SJCRH30 (cell line): ENCODE data around the gene TMEM203. TPM values are rescaled to one million over a fixed set of nuclear protein-coding genes. Genes with fewer than 3 reads are reported as not detected.
A peak's percentile ranks its signal among the peaks of the same experiment; 100 is the strongest.

Experiments used
- DNase-seq, 2 experiments: peaks; one replicate each; pipeline ENCODE4 v3.0.0-alpha.2; 2015 to 2020
- H3K27ac ChIP-seq: fragments of 250-450 bp; sonication (Bioruptor Pico); 2 replicates; pipeline ENCODE4 v1.5.1; 2020; ENCODE audit warnings: mild to moderate bottlenecking, moderate library complexity
- H3K27me3 ChIP-seq: fragments of 250-450 bp; sonication (Bioruptor Pico); 2 replicates; pipeline ENCODE4 v1.5.1; 2020; ENCODE audit warnings: mild to moderate bottlenecking, moderate library complexity
- H3K36me3 ChIP-seq: fragments of 250-450 bp; sonication (Bioruptor Pico); 2 replicates; pipeline ENCODE4 v1.5.1; 2020; ENCODE audit warnings: mild to moderate bottlenecking, moderate library complexity
- H3K4me1 ChIP-seq: fragments of 250-450 bp; sonication (Bioruptor Pico); 2 replicates; pipeline ENCODE4 v1.5.1; 2020; ENCODE audit warnings: mild to moderate bottlenecking, moderate library complexity
- H3K4me3 ChIP-seq: fragments of 250-450 bp; sonication (Bioruptor Pico); 2 replicates; pipeline ENCODE4 v1.5.1; 2020; ENCODE audit warnings: mild to moderate bottlenecking, moderate library complexity
- H3K9me3 ChIP-seq: fragments of 250-450 bp; sonication (Bioruptor Pico); replicated peaks from 2 replicates; pipeline ENCODE4 v1.5.1; 2020; ENCODE audit warnings: mild to moderate bottlenecking, moderate library complexity
- total RNA-seq: library from RNA; depleted of rRNA; stranded (reverse); fragments of >200 nt; shearing (Covaris generic); gene quantifications from 2 replicates; pipeline ENCODE4 v1.2.3, GENCODE V29; 2014

The TMEM203 gene
- total RNA-seq, 1 experiment from 2014 or later = 57.3 TPM

DNA sequence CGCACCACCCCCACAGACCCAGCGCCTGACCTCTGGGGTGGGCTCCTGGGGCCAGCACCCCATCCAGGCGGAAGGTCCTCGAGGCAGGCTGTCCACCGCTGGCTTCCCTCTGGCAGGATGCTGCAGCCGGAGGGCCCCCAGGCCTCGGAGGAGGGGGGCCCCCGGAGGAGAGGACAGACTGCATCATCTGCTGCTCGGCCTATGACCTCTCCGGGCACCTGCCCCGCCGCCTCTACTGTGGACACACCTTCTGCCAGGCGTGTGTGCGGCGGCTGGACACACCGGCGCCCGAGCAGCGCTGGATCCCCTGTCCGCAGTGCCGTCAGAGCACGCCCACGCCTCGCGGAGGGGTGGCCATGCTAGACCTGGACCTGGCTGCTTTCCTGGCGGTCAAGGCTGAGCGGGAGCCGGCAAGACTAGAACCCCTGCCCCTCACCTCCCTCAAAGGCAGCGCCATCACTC lies 23.1 kb upstream of the TMEM203 start:
- Histone ChIP-seq H3K27ac (no peak overlapping the region), H3K4me3 (no peak overlapping the region), H3K36me3 (no peaks in the 10 kb centered on the region), H3K4me1 (peaks cover 34% of the 10 kb centered on the region), H3K9me3 (no peaks in the 10 kb centered on the region), H3K27me3 (peaks cover 25% of the 10 kb centered on the region)
- DNase-seq = no peak

DNA sequence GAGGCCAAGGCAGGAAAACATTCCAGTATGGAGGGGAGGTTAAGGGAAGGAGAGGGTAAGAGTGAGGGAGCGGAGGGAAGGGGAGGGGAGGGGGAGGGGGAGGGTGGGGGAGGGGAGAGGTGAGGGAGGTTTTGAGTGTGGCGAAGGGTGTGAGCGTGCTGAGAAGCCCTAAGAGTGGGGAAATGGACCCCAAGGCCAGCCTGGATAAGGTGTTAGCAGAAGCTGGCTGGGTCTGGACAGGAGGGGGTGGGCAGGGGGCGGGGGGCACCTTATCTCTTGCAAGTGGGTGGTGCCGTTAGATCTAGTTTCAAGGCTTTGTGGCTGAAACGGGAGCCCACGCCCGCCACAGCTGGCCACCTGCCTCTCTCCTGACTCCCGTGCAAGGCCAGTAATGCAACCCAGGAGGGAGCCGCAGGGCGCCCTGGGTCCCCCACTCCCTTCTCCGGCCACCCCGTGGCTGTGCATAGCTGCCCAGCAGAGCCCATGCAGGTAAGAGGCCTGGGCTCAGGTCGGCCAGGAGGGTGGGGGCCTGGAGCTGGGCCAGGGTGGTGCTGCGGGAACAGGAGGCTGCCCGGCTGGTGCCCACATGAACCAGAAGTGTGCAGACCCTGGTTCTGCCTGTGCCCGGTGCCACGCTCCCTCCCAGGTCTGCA lies 22.5 kb upstream of the TMEM203 start:
- Histone ChIP-seq H3K9me3 (no peaks in the 10 kb centered on the region), H3K36me3 (no peaks in the 10 kb centered on the region), H3K27ac (no peak overlapping the region), H3K4me1 (peaks cover 35% of the 10 kb centered on the region), H3K4me3 (no peak overlapping the region), H3K27me3 (peaks cover 25% of the 10 kb centered on the region)
- no peak for DNase-seq

DNA sequence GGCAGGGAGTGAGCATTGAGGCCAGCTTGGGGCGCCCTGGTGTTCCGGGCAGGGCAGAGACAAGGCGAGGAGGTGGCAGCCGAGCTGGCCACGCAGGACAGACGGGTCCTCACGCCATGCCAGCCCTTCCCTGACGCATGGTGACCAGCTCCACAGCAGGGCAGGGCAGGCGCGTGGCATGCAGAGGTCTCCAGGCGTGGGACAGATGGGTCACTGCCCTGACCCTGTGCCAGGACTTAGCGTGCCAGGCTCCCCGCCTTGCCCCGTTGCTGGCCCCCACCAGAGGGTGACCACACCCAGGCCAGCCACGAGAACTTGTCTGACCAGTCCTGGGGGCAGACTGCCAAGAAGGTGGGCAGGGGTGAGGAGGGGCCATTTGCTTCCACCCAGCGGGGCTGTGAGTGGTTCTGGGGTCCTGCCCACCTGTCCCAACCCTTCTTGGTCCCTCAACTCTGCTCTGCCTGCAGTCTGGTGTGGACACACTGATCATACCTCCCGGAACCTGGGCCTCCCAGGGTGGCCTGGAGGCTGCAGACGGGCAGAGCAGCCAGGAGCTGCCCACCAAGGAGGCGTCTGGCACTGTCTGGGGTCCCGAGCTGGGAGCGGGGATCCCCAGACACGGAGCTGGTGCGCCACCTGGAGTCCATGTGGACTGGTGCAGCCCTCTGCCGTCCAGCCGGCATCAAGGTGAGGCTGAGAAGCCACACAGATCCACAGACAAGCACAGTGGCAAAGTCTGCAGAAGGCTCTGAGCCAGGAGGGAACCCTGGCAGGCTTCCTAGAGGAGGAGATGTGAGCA lies 21.8 kb upstream of the TMEM203 start, which contains the start of gene RNF224:
Gene RNF224 (plus strand): TSS at position 449 of the 799 bp plus-strand sequence. CDS start 834 bp downstream, outside the sequence.
- no peak within 1 kb of the TSS for H3K27ac ChIP-seq
- H3K27me3 ChIP-seq = peaks cover 25% of the 10 kb centered on the region
- no peak within 1 kb of the TSS for H3K4me3 ChIP-seq
- DNase-seq = peak; percentile 84 to 92
- H3K9me3 ChIP-seq = no peaks in the 10 kb centered on the region
- H3K36me3 ChIP-seq = no peaks in the 10 kb centered on the region
- H3K4me1 ChIP-seq = peaks cover 40% of the 10 kb centered on the region

DNA sequence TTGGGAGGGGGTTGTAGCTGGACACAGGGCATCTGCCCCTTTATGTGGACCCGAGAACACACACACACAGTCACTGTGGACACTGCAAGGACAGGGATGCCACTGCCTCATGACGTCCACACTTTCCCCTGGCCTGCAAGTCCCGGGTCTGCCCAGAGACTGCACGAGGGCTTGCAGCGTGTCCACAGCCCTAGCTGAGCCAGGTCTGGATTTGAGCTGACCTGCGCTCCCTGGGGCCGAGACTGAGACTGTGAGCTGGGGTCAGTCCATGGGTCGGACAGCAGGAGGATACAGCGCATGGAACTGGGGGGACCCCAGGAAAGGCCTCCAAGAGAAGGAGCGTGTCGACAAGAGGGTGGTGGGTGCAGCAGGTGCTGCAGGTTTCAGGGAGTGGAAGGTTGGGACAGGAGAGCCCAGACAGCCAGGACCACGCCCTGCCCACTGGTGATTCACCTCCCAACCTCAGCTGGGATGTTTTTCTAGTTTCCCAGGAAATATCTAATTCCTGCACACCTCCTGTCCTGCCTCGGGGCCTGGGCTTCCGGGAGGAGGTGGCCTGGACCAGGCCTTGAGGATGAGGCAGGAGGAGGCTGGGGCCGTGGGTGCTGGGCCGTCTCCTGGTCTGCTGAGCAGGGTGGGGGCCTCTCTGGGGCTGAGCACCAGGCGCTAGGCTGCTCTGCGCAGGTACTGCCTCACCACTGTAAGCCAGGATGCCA lies 21.0 kb upstream of the TMEM203 start:
- no peak overlapping the region for H3K27ac ChIP-seq
- DNase-seq = no peak
- no peak overlapping the region for H3K4me3 ChIP-seq
- no peaks in the 10 kb centered on the region for H3K36me3 ChIP-seq
- H3K27me3 ChIP-seq = peaks cover 25% of the 10 kb centered on the region
- no peaks in the 10 kb centered on the region for H3K9me3 ChIP-seq
- H3K4me1 ChIP-seq = peaks cover 40% of the 10 kb centered on the region

DNA sequence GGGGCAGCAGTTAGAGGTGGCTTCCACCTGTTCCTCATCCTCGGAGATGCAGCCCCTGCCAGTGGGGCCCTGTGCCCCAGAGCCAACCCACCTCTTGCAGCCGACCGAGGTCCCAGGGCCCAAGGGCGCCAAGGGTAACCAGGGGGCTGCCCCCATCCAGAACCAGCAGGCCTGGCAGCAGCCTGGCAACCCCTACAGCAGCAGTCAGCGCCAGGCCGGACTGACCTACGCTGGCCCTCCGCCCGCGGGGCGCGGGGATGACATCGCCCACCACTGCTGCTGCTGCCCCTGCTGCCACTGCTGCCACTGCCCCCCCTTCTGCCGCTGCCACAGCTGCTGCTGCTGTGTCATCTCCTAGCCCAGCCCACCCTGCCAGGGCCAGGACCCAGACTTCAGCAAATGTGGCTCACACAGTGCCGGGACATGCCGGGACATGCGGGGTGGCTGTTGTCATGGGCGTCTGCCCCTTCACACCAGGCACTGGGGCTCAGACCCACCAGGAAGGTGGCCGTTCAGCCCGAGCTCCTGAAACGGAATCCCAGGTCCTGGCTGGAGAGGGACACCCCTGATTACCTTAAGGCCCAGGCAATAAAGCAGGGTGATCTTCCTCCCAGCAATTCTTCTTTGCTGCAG lies 20.4 kb upstream of the TMEM203 start:
- Histone ChIP-seq H3K4me1 (peaks cover 40% of the 10 kb centered on the region), H3K27ac (no peak overlapping the region), H3K36me3 (no peaks in the 10 kb centered on the region), H3K27me3 (peaks cover 25% of the 10 kb centered on the region), H3K9me3 (no peaks in the 10 kb centered on the region), H3K4me3 (no peak overlapping the region; the same call in 1 of the 2 replicates)
- DNase-seq = no peak

DNA sequence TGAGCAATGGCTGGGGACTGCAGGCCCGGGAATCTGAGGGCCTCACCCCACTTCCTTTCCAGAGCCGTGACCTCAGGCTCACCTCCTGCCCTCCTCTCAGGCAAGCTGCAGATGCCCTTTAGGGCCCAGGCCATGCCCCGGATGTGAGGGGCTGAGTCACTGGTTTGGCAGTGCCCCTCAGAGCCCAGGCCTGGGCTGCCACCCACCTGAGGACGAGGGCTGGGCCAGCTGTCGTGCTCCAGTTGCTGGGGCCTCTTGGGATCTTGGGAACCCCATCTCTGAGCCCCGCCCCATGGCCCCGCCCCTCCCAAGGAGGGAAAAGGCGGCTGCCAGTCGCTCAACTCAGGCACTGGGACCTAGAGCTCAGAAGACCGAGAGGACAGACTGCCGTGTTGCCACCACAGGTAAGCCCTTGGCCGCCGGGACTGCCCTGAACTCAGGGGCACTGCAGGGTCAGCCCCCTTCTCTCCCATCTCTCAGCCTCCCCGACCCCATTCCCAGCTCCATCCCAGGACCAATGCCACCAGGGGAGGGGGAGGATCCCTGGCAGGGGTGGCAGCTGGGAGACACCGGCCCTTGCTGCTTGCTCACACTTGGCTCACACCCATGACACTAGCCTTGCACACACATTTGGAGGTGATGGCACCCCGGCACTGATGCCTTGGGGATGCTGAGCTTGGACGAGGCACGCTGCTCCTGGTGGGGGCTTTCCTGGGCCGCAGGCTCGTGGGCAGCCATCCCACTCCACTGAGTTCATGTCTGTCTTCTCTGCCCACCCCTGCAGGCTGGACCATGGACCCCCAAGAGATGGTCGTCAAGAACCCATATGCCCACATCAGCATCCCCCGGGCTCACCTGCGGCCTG lies 19.6 kb upstream of the TMEM203 start, which contains the start of gene CYSRT1:
Gene CYSRT1 (plus strand): TSS at position 345 of the 865 bp plus-strand sequence. CDS start 448 bp downstream, at position 793.
- Histone ChIP-seq H3K27me3 (peaks cover 18% of the 10 kb centered on the region), H3K9me3 (no peaks in the 10 kb centered on the region), H3K27ac (no peak within 1 kb of the TSS), H3K36me3 (no peaks in the 10 kb centered on the region), H3K4me3 (peak within 1 kb of the TSS; percentile 72), H3K4me1 (peaks cover 42% of the 10 kb centered on the region)
- peak; percentile 70 to 75 for DNase-seq

DNA sequence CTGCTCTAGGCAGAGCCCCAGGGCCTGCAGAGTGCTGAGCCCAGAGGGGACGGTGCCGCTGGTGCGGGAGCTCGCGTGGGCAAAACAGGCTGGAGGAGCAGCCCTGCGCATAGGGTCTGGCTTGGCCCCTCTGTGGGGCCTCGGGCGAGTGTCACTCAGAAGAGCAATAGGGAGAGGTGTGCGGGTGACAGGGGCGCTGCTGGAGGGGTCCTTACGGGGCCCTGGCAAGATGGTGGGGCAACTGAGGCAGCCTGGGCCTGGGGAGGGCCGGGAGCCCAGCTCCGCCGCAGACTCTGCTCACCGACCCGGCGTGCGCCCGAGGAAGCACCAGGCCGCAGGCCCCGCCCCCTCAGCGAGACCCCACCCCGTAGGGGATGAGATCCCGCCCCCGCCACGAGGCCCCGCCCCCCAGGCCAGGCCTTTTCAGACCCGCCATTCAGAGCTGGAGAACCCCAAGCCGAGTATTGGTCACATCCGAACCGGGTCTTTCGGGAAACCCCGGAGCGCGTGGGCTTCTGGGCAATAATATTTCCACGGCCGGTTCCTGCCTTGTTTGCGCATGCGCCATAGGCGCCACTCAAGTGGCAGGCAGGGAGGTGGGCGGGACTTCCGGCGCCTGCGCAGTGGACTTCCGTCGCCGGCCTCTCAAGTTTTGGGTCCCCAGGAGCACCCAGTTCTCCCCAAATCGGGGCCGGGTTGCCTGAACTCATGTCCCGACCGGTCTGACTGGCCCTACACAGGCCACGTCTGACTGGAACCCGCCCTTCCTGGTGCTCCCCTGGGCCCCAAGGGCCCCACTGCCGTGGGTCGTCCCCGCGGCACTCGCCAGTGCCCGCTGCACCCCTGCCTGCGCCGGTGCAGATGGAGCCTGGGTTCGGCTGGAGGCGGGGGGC lies 17.9 kb upstream of the TMEM203 start:
- Histone ChIP-seq H3K9me3 (no peaks in the 10 kb centered on the region), H3K36me3 (no peaks in the 10 kb centered on the region), H3K27ac (peak overlapping the region; percentile 44; the same call in 1 of the 2 replicates), H3K4me3 (peak overlapping the region; percentile 72), H3K4me1 (peaks cover 42% of the 10 kb centered on the region), H3K27me3 (peaks cover 2% of the 10 kb centered on the region)
- peak; percentile 99 for DNase-seq

DNA sequence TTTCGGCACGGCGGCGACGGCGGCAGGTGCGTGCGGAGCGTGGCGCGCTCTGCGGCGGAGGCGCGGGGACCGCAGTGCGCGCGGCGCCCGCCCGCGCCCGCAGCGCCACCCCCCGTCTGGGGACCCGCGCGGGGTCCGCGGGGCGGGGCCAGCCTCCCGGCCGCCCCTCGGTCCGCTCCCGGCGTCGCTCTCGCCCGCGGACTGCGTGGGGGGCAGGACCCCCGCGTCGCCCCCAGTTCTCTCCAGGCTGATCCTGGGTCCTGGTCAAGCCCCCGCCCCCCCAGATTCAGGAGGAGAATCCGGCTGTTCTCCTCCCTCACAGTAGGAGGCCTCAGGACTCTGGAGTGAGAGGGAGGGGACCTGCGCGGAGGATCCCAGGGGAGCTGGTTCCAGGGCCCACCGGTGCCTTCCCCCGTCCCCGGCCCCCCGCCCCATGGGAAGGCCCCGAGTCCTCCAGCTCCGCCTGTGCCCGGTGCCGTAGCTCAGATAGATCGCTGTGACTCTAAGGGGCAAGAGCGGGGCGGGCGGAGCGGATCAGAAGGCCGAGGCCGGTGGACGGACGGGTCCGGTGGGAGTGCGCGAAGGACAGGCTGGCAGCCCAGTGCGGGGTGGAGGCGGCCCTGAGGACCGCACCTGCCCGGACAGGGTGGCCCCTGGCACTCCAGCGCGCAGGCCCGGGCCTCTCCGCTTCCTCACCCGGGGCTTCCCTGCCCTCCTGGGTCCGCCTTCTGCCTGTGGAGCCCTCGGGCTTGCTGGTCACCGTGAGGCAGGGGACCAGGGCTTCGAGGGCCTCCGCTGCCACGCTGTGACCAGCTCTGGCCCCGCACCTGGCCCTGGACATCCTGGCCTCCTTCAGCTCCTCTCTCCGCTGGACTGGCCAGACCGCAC lies 17.0 kb upstream of the TMEM203 start, which contains the start of gene RNF208:
Gene RNF208 (minus strand): TSS at position 51 of the 888 bp plus-strand sequence. CDS start 1,028 bp downstream, outside the sequence.
- Histone ChIP-seq H3K4me3 (peak within 1 kb of the TSS; percentile 72), H3K27me3 (no peaks in the 10 kb centered on the region), H3K27ac (no peak within 1 kb of the TSS), H3K36me3 (no peaks in the 10 kb centered on the region), H3K4me1 (peaks cover 42% of the 10 kb centered on the region), H3K9me3 (no peaks in the 10 kb centered on the region)
- no peak for DNase-seq

DNA sequence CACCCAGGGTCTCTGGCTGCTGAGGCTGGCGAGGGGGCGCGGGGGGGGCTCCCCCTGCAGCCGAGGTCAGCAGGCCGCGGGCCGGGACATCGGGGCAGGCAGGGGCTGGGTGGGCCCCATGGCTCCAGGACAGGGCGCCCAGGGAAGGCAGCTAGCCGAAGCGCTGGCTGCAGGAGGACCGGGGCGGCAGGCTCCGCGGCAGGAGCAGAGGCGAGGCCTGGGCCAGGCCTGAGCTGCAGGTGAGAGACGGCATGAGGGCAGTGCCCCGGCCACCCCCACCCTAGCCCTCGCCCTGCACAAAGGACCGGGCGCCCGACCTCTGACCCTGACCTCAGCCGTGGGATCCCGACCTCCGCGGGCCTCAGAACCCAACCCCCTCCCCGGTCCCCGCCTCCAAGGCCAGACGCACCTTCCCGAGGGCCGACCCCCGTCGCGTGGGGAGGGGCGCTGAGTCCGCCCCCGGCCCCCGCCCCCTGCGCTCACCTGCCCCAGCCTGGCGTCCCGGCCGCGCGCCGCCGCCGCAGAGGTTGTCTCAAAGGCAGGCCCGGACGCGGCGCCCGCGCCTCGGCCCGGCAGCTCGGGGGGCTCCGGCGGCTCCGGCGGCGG lies 16.2 kb upstream of the TMEM203 start:
- DNase-seq = no peak
- Histone ChIP-seq H3K36me3 (no peaks in the 10 kb centered on the region), H3K27ac (no peak overlapping the region), H3K27me3 (no peaks in the 10 kb centered on the region), H3K4me3 (no peak overlapping the region), H3K9me3 (no peaks in the 10 kb centered on the region), H3K4me1 (peaks cover 34% of the 10 kb centered on the region)

DNA sequence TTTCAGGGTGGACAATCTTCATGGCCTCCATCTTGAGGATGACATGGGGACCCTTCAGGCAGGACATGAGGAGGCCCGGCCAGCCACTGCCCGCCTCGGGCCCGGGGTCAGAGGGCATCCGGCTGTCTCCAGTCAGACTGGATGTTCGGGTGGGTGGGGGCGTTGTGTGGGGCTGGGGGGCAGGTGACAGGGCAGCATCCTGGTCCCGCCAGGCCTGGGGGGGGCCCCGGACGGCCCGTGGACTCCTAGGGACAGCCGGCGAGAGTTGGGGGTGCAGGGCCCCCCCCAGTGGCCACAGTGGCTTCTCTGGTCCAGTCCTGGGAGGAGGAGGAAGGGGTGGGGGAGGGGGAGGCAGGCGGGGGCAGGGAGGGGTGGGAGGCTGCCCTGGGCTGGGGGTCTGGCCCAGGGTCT lies 15.7 kb upstream of the TMEM203 start:
- no peak for DNase-seq
- Histone ChIP-seq H3K36me3 (0 out of 2 replicates have a peak, but pooled peaks cover 4% of the 10 kb centered on the region), H3K9me3 (no peaks in the 10 kb centered on the region), H3K4me1 (peaks cover 29% of the 10 kb centered on the region), H3K27ac (no peak overlapping the region), H3K4me3 (no peak overlapping the region), H3K27me3 (no peaks in the 10 kb centered on the region)

DNA sequence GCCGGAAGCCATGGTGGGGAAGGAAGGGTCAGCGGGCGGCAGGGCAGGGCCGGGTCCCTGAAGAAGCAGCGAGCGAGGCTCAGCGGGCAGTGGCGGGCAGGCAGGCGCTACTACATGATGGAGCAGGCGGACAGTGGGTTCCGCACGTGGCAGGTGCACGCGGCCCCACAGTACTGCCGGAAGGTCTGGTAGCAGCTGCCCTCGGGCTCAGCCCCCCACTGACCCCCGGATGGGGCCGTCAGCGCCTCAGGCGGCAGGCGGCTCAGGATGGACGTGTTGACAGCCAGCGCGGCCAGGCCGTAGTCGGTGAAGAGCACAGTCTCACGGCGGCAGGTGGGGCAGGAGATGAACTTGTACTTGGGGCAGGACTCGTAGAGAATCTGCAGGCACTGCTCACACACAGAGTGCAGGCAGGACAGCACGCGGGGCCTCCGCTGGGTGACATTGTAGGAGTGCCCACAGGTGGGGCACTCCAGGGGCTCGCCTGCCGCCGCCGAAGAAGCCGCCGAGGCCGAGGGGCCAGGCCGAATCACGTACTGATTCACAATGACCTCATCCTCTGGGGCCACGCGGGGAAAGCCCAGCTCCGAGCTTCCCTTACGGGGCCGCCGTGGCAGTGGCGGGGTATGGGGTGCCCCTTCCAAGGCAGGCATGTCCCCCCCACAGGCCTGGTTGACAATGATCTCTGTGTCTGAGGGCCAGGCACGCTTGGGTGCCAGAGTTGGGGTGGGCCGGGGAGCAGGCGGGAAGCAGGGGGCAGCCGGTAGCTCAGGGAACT lies 15.1 kb upstream of the TMEM203 start:
- Histone ChIP-seq H3K9me3 (no peaks in the 10 kb centered on the region), H3K4me1 (peaks cover 23% of the 10 kb centered on the region), H3K27ac (no peak overlapping the region), H3K4me3 (no peak overlapping the region), H3K36me3 (0 out of 2 replicates have a peak, but pooled peaks cover 4% of the 10 kb centered on the region), H3K27me3 (no peaks in the 10 kb centered on the region)
- peak; percentile 53 to 54 for DNase-seq
